ENCODE measurements around the gene CDK5RAP3. TPM values are rescaled to one million over a fixed set of nuclear protein-coding genes. Genes with fewer than 3 reads are reported as not detected.

Gene CDK5RAP3
- total and polyA plus RNA-seq, 2 of the 13 experiments (the other 11 are each of a cell fraction or from before 2014, with no cell fraction given): 128 to 154 TPM

GRCh38 chr17:47956791-47957590, 13.9 kb upstream of the CDK5RAP3 start (continued):
- TF ChIP-seq, protein P1, sequence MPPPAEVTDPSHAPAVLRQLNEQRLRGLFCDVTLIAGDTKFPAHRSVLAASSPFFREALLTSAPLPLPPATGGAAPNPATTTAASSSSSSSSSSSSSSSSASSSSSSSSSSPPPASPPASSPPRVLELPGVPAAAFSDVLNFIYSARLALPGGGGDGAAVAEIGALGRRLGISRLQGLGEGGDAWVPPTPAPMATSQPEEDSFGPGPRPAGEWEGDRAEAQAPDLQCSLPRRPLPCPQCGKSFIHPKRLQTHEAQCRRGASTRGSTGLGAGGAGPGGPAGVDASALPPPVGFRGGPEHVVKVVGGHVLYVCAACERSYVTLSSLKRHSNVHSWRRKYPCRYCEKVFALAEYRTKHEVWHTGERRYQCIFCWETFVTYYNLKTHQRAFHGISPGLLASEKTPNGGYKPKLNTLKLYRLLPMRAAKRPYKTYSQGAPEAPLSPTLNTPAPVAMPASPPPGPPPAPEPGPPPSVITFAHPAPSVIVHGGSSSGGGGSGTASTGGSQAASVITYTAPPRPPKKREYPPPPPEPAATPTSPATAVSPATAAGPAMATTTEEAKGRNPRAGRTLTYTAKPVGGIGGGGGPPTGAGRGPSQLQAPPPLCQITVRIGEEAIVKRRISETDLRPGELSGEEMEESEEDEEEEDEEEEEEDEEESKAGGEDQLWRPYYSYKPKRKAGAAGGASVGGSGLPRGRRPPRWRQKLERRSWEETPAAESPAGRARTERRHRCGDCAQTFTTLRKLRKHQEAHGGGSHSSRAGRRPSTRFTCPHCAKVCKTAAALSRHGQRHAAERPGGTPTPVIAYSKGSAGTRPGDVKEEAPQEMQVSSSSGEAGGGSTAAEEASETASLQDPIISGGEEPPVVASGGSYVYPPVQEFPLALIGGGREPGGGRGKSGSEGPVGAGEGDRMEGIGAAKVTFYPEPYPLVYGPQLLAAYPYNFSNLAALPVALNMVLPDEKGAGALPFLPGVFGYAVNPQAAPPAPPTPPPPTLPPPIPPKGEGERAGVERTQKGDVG (CRISPR knock-in tag; IDR thresholded peaks at IDR 0.05; ENCODE audit: borderline replicate concordance): peak; percentile 18; the same call in 1 of the 2 replicates
- no peak; the same call in 1 of the 2 replicates for TF ChIP-seq NRL (CRISPR knock-in tag; IDR thresholded peaks at IDR 0.05; ENCODE audit: borderline replicate concordance)
- no peak for TF ChIP-seq HMGA1 (CRISPR knock-in tag; conservative IDR thresholded peaks at IDR 0.05)
- no peak for TF ChIP-seq FOXM1 (CRISPR knock-in tag; IDR thresholded peaks at IDR 0.05)
- no peak for TF ChIP-seq REST (IDR thresholded peaks at IDR 0.05; ENCODE audit: borderline replicate concordance in 1 of 2, low read depth in 1 of 2, low read length in 2 of 2)
- TF ChIP-seq YEATS2 (CRISPR knock-in tag; IDR thresholded peaks at IDR 0.05; ENCODE audit: borderline replicate concordance): no peak; the same call in 1 of the 2 replicates
- TF ChIP-seq ZC3H4 (CRISPR knock-in tag; IDR thresholded peaks at IDR 0.05; ENCODE audit: borderline replicate concordance): no peak
- TF ChIP-seq ZUFSP (CRISPR knock-in tag; IDR thresholded peaks at IDR 0.05; ENCODE audit: borderline replicate concordance): no peak
- peak; percentile 53; the same call in 1 of the 2 replicates for TF ChIP-seq MYPOP (CRISPR knock-in tag; IDR thresholded peaks at IDR 0.05)
- no peak for TF ChIP-seq U2AF2 (IDR thresholded peaks at IDR 0.05; ENCODE audit: low read depth, low read length)
- TF ChIP-seq ZNF121 (CRISPR knock-in tag; IDR thresholded peaks at IDR 0.05): no peak
- TF ChIP-seq HNF4A (CRISPR knock-in tag; IDR thresholded peaks at IDR 0.05): no peak
- TF ChIP-seq DNMT1 (CRISPR knock-in tag; IDR thresholded peaks at IDR 0.05): no peak
- no peak for TF ChIP-seq MYC (CRISPR knock-in tag; IDR thresholded peaks at IDR 0.05; ENCODE audit: borderline replicate concordance)
- TF ChIP-seq, protein P2, sequence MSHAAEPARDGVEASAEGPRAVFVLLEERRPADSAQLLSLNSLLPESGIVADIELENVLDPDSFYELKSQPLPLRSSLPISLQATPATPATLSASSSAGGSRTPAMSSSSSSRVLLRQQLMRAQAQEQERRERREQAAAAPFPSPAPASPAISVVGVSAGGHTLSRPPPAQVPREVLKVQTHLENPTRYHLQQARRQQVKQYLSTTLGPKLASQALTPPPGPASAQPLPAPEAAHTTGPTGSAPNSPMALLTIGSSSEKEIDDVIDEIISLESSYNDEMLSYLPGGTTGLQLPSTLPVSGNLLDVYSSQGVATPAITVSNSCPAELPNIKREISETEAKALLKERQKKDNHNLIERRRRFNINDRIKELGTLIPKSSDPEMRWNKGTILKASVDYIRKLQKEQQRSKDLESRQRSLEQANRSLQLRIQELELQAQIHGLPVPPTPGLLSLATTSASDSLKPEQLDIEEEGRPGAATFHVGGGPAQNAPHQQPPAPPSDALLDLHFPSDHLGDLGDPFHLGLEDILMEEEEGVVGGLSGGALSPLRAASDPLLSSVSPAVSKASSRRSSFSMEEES (CRISPR knock-in tag; IDR thresholded peaks at IDR 0.05): no peak
- no peak for TF ChIP-seq HDAC6 (IDR thresholded peaks at IDR 0.05; ENCODE audit: low read depth, low read length)
